GM19351 (cell line): ENCODE results near the gene SPAM1.
"Not testable (repeated sequence)": the region's sequence is repeated elsewhere in the genome, so short reads cannot be mapped to it uniquely, and the experiment has no call there.

Experiments
- ATAC-seq: cut with Tn5 transposase; IDR thresholded peaks from one replicate; pipeline ENCODE4 v1.9.1; 2021; ENCODE audit warnings: mild to moderate bottlenecking, moderate library complexity; ENCODE audit not compliant: unreplicated experiment

SPAM1 gene

DNA sequence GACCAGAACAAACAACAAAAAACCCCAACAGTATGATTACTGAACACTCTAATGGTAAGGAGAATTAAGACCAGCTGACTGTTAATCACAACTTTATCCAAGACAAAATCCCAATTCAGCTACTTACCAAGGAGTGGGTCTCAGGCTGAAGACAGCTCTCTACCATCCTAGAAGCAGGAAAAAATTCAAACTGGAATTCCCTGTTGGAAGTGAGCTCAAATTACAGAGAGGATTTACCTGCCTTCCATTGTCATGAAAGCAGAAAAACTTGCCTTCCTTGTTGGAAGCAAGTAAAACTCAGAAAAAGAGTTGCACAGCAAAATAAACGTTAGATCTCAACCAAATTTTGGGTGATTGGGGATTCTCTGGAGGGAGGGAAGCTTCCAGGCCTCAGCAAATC lies 20.9 kb downstream of the SPAM1 start:
- ATAC-seq = no peak

DNA sequence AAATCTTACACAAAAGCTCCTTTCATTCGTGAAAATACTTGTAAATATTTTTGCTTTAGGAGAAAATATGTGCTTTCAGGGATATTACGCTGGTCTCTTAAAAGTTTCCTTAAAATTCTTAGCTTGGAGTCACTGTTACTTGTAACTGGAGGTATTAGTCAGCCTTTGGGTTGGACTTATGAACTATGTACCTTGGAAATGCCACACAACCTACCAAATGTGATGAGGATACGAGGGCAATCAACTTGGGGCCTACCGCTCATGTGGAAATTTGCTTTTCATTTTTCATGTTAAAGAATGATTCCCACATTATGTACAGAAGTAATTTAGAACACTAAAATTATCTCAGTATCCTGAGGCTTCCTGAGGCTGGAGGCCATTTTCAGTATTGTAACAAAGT lies 23.1 kb downstream of the SPAM1 start:
- ATAC-seq = no peak

DNA sequence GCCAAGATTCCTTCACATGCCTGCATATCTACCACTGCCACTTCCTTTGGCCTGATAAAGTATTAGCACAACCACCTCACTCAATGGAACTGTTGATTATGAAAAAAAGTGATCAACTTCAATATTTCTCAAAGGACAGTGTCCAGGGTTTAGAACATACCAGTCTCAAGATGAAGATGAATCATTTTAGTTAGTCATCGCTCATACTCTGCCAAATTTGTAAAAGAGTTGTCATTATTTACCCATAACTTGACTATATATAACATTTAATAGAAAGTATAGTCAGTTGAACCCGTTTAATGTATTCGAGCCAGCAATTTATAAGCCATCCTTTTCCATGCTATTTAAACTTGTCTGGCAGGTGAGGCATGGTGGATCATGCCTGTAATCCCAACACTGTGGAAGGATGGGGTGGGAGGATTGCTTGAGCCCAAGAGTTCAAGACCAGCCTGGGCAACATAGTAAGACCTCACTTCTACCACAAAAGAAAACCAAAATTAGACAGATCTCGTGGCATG lies 33.2 kb downstream of the SPAM1 start:
- ATAC-seq = no peak

DNA sequence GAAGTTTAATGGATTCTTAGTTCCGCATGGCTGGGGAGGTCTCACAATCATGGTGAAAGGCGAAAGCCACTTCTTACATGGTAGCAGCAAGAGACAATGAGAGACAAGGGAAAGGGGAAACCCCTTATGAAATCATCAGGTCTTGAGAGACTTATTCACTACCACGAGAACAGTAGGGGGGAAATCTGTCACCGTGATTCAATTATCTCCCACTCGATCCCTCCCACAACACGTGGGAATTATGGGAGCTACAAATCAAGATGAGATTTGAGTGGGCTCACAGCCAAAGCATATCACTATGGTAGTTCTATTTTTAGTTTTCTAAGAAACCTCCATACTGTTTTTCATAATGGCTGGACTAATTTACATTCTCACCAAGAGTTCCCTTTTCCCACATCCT lies 36.7 kb downstream of the SPAM1 start:
- ATAC-seq = no peak

DNA sequence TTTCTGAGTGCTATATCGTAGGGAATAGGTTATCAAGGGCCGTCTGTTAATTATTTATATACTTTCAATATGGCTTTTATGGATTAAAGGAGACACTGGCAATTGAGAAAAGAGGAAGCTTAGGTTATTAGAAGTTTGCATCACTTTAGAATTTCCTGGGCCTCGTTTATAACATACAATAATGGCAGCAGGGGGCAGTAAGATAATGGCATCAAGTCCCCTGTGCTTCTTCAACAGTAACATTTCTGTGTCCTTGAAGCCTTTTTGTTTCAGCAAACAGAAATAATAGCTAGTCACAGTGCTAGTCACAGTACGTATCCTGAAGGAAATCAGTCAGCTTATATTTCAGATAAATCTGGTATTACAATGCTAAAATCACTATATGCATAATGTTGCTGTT lies 41.9 kb downstream of the SPAM1 start:
- ATAC-seq = no peak

DNA sequence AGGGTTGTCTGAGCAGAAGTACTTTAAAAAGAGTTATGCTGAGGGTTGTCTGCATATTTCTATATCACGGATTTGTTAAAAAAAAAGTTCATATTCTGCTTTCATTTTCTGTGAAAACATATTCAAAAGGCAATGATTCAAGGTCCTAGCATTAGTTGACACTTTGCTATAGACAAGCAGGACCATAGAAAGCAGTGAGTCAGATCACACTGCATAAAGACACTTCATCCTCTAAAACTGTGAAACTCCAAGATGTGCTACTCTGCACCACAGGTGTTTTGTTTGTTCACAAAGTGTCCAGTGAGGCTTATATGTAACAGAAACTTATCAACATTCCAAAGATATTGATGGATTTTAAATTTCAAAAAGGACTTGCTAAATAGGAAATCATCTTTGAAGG lies 47.0 kb downstream of the SPAM1 start:
- peak; percentile 57 for ATAC-seq

DNA sequence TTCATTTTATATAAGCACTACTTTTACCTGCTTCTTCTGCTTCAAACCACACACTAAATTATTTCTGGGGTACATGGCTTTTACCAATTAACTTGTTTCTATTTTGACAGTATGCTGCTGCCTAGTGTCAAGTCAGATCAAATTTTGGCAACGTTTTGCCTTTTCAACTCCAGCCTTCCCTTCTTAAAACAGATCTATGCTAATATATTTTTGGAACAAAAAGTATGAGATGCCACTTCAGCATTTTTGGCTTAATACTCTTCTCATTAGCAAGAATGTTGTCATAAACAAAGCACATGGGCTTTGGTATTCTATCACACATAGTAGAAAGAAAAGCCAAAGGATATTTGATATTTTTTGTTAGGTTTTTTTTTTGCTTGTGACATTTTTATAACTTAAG lies 47.8 kb downstream of the SPAM1 start:
- no peak for ATAC-seq

DNA sequence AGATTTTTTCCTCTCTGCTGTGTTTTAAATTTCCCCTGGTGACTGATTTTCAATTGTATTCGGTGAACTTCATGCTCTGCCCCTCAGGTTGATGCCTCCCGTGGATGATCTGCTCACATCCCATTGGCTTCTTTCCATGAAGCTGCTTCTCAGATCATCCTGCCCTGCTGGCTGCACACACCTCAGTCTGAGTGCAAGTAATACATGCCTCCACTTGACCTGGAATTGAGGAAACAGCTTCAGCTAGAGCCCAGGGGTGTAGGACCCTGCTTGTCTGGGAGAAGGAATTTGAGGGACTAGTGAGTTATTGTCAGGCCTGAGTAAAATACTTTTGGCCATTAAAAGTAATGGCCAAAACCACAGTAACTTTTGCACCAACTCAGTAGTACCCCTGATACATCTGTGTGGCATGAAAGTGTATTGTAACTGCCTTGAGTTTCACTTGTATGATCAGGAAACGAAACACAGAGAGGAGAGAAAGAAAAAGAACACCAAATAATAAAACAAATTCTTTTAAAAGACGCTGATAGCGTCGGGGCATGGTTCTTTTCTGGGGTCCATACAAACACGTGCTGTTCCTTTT lies 49.4 kb downstream of the SPAM1 start:
- ATAC-seq = peak; percentile 66

DNA sequence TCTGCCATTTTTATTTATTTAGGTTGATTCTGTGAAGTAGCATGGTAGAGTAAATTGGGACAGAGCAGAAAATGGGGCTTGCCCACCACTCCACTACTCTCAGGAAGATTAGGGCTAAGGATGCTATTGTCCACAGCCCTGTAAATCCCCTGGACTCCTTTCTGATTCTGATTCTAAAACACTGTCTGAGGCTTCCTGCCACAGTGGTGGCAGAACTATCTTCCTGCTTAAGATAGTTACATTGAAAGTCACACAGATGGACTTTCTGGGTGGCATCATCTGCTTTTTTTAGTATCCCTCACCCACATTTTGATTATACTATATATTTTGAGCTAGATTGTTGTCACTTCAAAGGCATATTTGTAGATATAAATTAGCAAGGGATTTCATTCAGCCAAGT lies 50.0 kb downstream of the SPAM1 start:
- ATAC-seq = no peak

DNA sequence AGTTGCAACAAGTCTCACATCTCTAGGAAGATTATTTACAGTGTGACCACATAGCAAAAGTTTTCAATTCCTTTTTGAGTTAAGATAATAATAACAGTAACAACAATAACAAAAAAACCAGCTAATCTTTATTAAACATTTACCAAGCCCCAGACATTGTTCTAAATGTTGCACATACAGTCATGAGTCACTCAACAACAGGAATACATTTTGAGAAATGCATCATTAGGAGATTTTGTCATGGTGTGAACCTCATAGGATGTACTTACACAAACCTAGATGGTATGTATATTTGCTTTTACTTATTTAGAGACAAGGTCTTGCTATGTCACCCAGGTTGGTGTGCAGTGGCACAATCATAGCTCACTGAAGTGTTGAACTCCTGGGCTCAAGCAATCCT lies 52.0 kb downstream of the SPAM1 start:
- ATAC-seq = no peak

DNA sequence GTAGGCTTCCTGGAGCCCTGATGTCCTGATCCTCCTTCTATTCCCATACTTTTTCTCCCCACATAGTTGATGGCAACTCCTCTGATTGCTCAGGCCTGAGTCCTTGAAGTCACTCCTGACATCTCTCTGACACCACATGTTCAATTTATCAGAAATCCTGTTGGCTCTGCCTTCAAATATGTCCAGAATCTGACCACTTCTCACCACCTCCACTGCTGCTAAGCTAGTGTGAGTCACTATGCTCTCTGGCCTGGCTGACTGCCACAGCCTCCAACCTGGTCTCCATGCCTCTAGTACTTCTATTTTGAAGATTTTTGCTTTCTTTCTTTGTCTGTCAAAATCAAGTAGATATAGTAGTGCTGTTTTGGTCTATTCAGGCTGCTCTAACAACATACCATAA lies 54.8 kb downstream of the SPAM1 start:
- no peak for ATAC-seq

DNA sequence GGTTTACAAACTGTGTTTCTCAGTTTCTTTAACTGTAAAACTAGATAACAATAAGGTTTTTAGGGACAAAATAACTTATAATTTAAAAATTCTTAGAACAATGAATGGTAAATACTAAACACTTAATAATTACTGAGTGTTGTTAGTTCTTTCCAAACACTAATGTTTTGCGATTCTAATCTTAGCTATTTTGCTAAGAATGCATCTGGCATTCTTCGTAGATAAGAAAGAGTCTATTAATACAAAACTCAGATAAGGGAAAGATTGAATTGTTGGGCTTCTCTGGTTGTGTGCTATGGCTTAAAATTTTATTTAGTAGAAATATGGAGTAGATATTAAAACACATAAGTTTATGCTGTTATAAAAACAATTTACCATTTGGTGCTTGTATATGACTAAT lies 62.4 kb downstream of the SPAM1 start:
- no peak for ATAC-seq

DNA sequence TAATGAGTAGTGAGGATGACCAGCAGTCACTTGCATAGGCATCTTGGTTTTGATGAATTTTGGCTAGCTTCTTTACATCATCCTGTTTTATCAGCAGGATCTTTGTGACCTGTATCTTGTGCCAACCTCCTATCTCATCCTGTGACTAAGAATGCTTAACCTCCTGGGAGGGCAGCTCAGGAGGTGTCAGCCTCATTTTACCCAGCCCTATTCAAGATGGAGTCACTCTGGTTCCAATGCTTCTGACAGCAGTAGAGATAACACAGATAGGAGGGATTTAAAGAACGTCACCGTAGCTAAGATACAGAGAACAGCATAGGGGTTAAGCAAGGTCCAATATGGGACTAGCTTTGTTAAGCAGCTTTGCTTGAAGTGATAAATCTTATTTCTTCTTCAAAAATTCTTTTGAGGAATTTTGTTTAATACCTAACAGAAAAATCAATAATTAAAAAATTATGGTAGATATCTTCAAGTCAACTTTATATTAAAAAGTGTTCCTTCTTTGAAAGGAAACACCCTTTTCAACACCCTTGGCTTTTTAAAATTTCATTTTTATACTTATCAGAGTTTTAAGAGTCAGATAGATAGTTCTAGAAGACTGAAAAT lies 68.0 kb downstream of the SPAM1 start:
- ATAC-seq = no peak

DNA sequence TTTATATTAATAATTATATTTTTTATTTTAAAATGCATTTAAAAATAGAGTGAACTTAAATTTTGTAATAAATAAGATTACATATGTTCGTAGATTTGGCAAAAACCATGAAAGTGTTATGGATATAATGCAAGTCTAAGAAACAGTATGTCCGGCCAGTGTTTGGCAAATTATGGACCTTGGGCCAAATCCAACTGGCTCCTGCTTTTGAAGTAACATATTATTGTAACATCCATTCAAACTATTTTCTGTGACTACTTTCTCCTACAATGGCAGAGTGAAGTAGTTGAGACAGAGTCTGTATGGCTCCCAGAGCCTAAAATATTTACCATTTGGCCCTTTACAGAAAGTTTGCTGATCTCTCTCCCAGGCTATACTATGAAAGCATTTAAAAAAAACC lies 69.0 kb downstream of the SPAM1 start:
- no peak for ATAC-seq

DNA sequence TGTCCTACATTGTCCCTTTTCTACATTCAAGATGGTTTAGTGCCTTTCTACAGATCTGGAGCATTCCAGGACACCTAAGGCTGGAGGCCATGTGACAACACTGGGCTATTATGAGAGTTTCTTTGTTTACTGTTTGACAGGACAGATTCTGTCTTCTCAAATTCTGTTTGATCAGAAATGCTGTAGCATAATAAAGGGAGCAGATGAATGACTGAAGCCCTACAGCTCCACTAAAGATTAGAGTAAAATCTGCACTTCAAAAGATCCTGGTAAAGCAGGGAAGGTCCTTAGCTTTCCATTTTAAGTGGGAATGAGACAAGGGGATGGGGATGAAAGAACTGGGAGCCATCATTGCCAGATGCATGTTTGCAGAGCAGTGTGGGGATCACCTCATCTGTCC lies 69.4 kb downstream of the SPAM1 start:
- no peak for ATAC-seq

DNA sequence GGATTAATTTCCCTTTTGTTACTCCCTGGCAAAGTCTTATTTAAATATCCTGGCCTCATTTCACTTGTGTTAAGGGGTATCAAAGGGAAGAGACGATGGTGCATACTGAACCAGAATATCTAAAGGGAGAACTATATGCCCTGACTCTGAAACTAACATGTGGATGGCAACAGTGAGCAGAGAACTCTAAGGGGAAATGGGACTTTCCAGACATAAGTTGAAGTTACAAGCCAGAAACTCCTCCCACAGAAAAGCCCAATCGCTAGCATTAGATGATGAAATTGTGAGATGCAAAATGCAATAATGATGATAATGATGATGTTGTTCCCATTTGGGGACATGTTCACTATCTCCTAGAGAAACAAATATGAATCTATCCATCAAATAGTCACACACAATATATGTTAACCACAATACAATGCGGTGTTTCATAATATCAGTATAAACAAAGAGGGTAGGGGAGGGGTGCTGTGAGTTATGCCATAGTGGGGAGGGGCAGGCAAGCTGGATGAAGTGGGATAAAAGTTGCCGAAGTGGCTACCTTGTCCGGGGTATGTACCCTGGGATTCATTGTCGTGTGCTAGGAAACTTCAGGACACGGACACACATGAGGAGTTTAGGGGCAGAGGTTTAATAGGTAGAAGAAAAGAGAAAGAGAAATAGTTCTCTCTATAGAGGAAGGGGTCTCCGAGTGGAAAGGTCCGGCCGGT lies 70.7 kb downstream of the SPAM1 start:
- ATAC-seq = peak; percentile 78

DNA sequence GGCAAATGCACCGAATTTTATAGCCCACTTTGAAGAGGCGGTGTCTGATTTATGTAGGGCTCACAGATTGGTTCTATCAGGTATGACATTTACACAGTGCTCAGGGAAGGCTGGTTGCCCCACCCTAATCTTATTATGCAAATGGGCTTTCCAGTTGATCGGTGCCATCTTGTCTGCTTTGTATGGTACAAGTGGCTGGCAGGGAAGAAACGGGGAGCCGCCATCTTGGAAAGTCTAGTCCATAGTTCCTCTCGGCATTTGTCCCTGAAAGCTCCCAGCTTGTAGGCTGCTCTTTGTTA lies 71.2 kb downstream of the SPAM1 start:
- no peak for ATAC-seq

DNA sequence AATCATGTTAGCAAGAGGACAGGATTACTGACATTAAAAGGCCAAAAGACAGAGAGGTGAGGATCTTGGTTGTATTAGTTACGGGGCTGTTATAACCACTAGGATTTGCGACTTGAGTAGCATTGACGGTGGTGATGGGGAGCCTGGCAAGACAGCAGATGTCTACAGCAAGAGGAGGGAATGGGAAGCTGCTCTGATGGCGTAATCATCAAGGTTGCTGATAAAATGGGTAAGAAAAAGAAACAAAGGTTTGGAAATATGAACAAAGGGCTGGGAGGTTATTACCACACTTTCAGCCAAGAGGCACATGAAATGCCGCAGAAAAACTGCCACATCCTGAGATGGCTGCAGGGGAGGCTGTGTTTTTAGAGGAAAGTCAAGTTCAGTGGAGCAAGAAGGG lies 73.9 kb downstream of the SPAM1 start:
- no peak for ATAC-seq

DNA sequence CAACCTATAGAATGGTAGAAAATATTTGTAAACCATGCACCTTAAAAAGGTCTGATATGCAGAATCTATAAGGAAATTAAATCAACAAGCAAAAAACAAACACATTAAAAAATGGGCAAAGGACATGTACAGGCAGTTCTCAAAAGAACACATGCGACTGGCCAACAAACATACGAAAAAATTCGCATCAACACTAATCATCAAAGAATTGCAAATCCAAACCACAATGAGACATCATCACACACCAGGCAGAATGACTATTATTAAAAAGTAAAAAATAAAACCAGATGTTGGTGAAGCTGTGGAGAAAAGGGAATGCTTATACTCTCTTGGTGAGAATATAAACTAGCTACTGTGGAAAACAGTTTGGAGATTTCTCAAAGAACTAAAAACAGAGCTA lies 74.7 kb downstream of the SPAM1 start:
- ATAC-seq = no peak

DNA sequence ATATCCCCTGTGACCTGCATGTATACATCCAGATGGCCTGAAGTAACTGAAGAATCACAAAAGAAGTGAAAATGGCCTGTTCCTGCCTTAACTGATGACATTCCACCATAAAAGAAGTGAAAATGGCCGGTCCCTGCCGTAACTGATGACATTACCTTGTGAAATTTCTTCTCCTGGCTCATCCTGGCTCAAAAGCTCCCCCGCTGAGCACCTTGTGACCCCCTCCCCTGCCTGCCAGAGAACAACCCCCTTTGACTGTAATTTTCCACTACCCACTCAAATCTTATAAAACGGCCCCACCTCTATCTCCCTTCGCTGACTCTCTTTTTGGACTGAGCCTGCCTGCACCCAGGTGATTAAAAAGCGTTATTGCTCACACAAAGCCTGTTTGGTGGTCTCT lies 83.3 kb downstream of the SPAM1 start:
- ATAC-seq = not testable (repeated sequence)

DNA sequence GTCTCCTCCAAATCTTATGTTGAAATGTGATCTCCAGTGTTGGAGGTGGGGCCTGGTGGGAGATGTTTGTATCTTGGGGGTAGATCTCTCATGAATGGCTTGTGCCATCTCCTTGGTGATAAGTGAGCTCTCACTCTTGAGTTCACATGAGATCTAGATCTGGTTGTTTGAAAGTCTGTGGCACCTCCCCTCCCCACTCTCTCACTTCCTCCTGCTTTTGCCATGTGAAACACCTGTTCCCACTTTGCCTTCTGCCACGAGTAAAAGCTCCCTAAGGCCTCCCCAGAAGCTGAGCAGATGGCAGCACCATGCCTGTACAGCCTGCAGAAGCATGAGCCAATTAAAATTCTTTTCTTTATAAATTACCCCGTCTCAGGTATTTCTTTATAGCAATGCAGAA lies 84.3 kb downstream of the SPAM1 start:
- no peak for ATAC-seq
